ENCODE measurements around the gene MEGF11.

- TF ChIP-seq SETDB1 (IDR thresholded peaks at IDR 0.05; ENCODE audit: insufficient read length, low read length) (no peak), ZNF830 (tag by site-specific recombination; IDR thresholded peaks at IDR 0.05; ENCODE audit: low read depth) (no peak)
Observed at GRCh38 chr15:66046751-66047150, 206.8 kb downstream of the MEGF11 start.
